Measurements from ENCODE around the gene ADCY7.

Gene ADCY7

GRCh38 chr16:50251375-50252081, 14.8 kb upstream of the ADCY7 start:
- no peak for DNase-seq

- no peak for DNase-seq
These were observed 14.2 kb upstream of the ADCY7 start for GRCh38 chr16:50252082-50252611.

GRCh38 chr16:50252874-50253513, 13.4 kb upstream of the ADCY7 start:
- DNase-seq: no peak

- DNase-seq: no peak
These were observed 12.8 kb upstream of the ADCY7 start for GRCh38 chr16:50253514-50253910.

- DNase-seq: no peak
These were observed 12.3 kb upstream of the ADCY7 start for GRCh38 chr16:50254072-50254471.

GRCh38 chr16:50255538-50255937, 10.8 kb upstream of the ADCY7 start:
- DNase-seq: no peak

GRCh38 chr16:50256604-50257003, 9.7 kb upstream of the ADCY7 start:
- DNase-seq: no peak

- no peak for DNase-seq
These were observed 8.5 kb upstream of the ADCY7 start for GRCh38 chr16:50257876-50258275.

- DNase-seq: peak; percentile 61
These were observed 6.8 kb upstream of the ADCY7 start for GRCh38 chr16:50259334-50260205.

GRCh38 chr16:50260206-50261159, 5.9 kb upstream of the ADCY7 start:
- DNase-seq: no peak

- DNase-seq: no peak
These were observed 5.1 kb upstream of the ADCY7 start for GRCh38 chr16:50261160-50261706.

- DNase-seq: no peak
These were observed 4.6 kb upstream of the ADCY7 start for GRCh38 chr16:50261707-50262235.

GRCh38 chr16:50263060-50263909, 3.1 kb upstream of the ADCY7 start:
- DNase-seq: no peak

- DNase-seq: no peak
These were observed 2.1 kb upstream of the ADCY7 start for GRCh38 chr16:50263940-50264929.

- DNase-seq: peak; percentile 35
These were observed 1.1 kb upstream of the ADCY7 start for GRCh38 chr16:50265260-50265659.

GRCh38 chr16:50265716-50266336, 525 bp upstream of the ADCY7 start:
- DNase-seq: no peak

- no peak for DNase-seq
These were observed 840 bp downstream of the ADCY7 start for GRCh38 chr16:50267151-50267631.

GRCh38 chr16:50267651-50268050, 1.3 kb downstream of the ADCY7 start:
- DNase-seq: no peak

GRCh38 chr16:50268352-50268751, 2.0 kb downstream of the ADCY7 start:
- DNase-seq: no peak
